Limb (tissue), 2 donors: Measurements from ENCODE around the gene TMEM198.

Experiments
- DNase-seq, 2 donors: peaks; one replicate each; pipeline ENCODE4 v3.0.0-alpha.2; 2016; ENCODE audit errors: extremely low spot score in 2 of 2

Gene TMEM198

DNA sequence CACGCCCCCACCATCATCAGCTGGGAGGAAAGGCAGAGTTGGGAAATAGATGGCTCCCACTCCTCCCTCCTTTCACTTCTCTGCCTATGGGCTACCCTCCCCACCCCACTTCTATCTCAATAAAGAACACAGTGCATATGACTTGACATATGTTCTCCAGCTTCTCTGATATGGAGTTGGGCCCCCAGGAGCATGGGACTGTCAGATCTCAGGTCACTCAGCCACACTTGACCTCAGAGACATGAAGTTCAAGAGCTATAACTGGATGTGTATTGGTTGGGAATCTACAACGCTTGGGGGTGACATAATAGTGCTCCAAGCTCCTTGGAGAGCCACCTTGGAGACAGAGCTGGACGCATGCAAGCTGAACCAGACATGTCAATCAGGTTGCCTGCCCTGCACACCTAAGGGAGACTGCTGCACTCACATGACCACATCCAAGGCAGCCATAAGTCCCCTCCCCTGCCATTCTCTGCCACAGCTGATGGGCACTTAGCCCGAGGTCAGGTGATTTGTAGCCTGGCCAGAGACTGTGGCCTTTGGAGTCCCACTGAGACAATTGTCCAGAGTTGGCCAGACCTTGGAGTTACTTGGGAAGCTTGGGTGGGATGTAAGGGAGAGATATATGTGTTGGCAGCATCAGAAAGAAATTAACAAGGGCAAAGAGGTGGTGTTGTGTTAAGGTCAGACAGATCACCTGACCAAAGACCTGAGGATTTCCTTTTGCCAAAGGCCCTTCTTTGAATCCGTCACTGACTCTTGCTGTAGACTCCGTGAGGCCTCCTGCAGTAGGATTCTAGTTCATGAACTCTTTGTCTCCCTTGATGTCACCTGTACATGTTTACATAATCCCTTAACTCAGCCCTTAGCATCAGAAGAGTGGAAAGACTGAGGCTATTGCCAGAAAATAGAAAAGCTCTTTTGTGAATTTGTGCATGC, 32.0 kb downstream of the TMEM198 start:
- DNase-seq, result no peak

DNA sequence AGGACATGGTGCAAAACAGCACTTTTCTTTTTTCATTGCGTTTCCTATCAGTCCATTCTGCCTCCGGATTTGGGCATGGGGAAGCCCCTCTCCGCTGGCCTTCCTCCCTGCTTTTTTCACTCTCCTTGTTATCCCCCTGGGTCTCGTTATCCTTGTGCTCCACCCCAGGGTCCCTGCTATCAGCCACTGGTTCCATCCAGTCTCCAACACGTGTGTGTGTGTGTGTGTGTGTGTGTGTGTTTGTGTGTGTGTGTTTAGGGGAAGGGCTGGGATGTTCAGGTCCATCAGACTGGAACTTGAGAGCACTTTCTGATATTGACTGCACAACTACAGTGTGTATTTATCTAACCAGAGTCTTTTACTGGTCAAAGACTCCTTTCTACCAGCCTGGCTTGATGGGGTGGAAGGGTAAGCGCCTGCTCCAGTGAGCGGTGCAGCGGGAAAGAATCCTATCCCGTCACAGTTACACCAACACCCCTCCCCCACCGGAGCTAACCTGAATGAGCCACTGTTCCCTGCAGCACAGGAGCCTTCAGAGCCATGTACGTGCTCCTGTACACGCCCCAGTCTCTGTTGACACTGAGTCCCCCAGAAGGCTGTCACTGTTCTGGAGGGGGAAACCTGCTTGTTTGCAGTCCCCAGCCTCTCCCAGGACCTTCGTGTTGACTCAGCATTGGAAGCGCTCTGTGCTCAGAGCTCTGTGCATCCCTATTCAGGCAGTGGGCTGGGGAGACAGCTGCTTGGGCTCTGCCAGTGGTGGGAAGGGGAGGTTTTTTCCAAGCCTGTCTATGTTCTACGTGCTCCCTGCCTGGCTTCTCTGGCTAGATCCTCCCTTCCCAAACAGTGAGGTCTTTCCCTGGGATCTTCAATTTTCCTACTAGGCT, 32.9 kb downstream of the TMEM198 start:
- DNase-seq, result peak; percentile 64 to 83

- DNase-seq, result no peak
Measured at GRCh38 chr2:219578811-219579613, 35.2 kb downstream of the TMEM198 start.

GRCh38 chr2:219581346-219581745, 37.5 kb downstream of the TMEM198 start:
- DNase-seq, result no peak

- no peak for DNase-seq
Measured at GRCh38 chr2:219591091-219591490, 47.3 kb downstream of the TMEM198 start.

DNA sequence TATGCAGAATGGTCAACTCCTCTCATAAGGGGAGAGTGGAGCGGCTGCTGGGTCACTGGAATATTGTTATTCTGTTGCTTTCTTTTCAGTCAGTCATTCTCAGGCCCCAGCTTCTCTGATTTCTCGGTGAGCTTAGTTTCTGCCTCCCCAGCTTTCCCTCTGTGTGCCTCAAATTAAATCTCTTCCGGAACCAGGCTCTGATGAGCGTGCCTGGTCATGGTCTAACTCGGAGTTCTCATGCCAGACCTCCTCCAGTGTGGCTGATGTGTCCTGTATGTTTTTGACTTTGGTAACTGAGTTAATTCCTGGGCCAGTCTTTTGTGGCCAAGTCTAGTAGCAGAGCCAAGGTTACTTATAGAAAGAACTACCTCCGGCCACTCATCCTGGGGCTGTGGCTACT, 48.9 kb downstream of the TMEM198 start:
- DNase-seq, result no peak

- DNase-seq, result no peak
Measured at GRCh38 chr2:219593154-219593553, 49.3 kb downstream of the TMEM198 start.

- DNase-seq, result peak; percentile 78 to 82
Measured at GRCh38 chr2:219595256-219595655, 51.4 kb downstream of the TMEM198 start.

DNA sequence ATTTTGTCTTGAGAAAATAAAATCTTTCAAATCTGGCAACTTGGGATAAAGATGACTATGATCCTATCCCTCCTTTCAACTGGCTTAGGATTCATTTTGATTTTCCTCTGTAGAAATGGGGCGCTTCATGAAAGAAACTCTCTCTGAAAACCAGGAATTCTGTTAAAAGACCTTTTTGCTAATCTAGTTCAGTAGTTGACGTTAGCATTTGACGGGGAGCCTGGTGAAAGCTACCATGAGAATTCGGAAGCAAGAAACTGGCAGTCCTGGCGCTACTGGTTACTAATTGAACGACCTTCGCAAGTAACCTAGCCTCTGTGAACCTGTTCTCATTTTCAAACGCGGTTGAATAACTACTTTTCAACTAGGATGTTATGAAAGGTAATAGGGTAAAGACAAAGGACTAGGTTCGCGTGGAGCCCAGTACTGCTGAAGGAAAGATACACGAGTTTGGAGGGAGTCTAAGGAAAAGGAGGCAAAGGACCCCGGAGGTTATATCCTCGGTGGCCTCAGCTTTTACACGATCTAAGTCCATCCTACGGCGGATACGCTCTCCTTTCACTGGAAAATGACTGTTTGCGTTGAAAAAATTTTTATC, 53.2 kb downstream of the TMEM198 start:
- no peak for DNase-seq

DNA sequence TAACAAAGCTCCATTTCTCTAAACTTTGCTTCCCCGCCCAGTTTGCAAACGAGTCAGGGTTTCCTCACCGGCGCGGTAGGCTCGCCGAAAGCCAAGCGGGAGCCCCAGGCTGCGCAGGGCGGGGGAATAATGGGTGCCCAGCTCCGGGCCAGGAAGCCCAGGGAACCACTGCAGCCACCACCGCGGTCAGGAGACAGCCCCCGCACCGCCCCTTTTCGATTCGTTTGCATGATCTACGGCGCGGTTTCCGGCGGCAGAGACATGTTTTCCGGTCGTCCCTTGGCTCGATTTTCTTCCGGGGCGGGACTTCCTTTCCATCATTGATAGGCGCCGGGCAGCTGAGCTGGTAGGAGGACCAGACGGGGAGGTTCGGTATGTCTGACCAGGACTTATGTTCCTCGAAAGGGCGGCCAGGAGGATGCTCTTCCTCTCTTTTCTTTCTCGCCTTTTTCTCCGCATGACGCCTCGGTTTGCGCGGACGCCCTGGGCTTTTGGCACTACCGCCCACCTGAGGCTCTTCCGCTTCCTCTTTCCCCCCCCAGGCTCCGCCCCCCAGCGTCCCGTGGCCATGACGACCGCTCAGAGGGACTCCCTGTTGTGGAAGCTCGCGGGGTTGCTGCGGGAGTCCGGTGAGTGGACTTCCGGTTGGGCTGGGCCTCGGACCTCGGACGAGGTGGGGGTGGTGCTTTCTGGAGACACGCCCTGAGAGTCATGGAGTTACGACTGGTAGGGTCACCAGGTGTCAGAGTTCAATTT, 53.9 kb downstream of the TMEM198 start, which contains the start of gene STK11IP:
Gene STK11IP (plus strand): TSS at position 306 of the 756 bp plus-strand sequence. CDS start 263 bp downstream, at position 569.
- peak; percentile 96 to 97 for DNase-seq

DNA sequence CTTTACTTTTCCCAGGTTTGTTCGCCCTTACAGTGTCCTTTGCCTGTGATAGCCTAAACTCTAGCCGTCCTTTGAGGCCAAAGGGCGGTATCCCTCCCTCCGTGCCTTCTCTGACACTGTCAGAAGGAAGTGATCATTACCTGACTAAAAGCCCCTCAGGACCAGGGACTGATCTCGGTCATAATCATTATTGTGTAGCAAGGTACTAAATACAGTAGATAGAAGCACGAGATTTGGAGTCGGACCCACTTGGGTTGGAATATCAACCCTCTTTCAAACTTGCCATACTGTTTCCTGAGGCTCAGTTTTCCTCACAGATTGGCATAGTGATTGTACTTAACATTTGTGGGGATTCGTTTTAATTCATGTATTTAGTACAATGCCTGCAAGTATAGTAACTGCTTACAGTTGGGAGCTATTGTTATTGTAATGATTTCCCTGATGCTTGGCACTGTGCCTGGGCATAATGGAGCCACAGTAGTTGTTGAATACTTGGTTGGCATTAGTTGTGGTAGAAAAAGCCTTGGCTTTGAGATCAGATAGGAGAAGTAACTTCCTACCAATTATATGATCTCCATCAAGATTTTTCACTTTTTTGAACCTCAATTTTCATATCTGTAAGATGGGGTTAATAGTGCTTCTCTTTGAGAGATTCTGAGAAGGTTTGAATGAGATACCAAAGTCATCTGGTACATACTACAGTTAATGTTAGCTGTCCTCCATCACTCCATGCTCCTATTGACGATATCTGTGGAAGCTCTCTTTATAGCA, 54.7 kb downstream of the TMEM198 start:
- DNase-seq, result no peak
